ENCODE measurements around the gene OTOL1.

OTOL1 gene

DNA sequence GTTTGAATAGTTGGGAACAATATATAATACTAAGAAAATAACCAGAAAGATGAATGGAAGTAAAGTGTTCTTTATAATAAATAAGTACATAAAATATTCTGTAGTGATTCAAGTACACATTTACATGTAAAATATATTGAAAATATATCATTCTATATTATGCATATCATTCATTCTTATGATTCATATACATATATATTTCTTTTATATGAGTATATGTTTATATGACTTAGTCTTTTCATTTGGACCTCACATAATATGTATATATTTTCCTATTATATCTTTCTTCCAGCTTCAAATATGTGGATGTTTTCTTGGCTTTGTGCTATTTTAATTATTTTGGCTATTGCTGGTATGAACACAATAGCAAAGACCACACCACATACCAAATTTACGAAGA is at the start of gene OTOL1:
TSS of gene OTOL1 (plus strand) at position 301 of the 400 bp plus-strand sequence. CDS start at position 301, 0 bp downstream.
- H3K9me3 ChIP-seq (ENCODE audit: control insufficient read depth in 2 of 2, low read length in 2 of 2): no peaks in the 10 kb centered on the region
- no peak within 1 kb of the TSS for H3K9ac ChIP-seq (ENCODE audit: low read length in 2 of 2)
- H3K36me3 ChIP-seq (ENCODE audit: control insufficient read depth in 2 of 2, insufficient read depth in 2 of 2, low read length in 2 of 2): no peaks in the 10 kb centered on the region
- H3K27ac ChIP-seq (ENCODE audit: low read length): no peak within 1 kb of the TSS
- no peaks in the 10 kb centered on the region for H3K4me1 ChIP-seq (ENCODE audit: control insufficient read depth, insufficient read depth, low read length)
- no peak within 1 kb of the TSS for H3K4me3 ChIP-seq (ENCODE audit: low read length in 2 of 2)
- no peaks in the 10 kb centered on the region for H3K27me3 ChIP-seq (ENCODE audit: control insufficient read depth in 1 of 2, insufficient read depth in 2 of 2, low read length in 2 of 2)

- H3K9ac ChIP-seq (ENCODE audit: low read length in 2 of 2): no peak overlapping the region
- no peaks in the 10 kb centered on the region for H3K36me3 ChIP-seq (ENCODE audit: control insufficient read depth in 2 of 2, insufficient read depth in 2 of 2, low read length in 2 of 2)
- no peak overlapping the region for H3K4me3 ChIP-seq (ENCODE audit: low read length in 2 of 2)
- no peaks in the 10 kb centered on the region for H3K27me3 ChIP-seq (ENCODE audit: control insufficient read depth in 1 of 2, insufficient read depth in 2 of 2, low read length in 2 of 2)
- H3K9me3 ChIP-seq (ENCODE audit: control insufficient read depth in 2 of 2, low read length in 2 of 2): no peaks in the 10 kb centered on the region
- H3K27ac ChIP-seq (ENCODE audit: low read length): no peak overlapping the region
- H3K4me1 ChIP-seq (ENCODE audit: control insufficient read depth, insufficient read depth, low read length): no peaks in the 10 kb centered on the region
These were observed 46.8 kb upstream of the OTOL1 start for GRCh38 chr3:161449785-161450184.

DNA sequence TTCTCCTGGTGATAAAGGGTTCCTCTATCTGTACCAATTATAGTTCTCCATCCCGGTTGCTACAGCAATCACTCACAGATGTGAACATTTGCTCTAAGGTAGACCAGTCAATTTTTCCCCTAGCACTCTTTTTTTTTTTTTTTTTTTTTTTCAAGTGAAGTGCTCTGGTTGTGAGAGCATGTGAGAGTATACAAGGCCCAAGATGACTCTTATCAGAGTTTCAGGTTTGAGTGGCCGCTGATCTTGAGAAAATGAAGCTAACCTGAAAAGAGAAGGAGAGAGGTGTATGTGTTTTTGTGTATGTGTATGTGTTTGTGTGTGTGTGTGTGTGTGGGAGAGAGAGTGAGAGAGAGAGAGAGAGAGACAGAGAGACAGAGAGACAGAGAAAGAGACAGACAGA is 44.4 kb upstream of the OTOL1 start:
- Histone ChIP-seq H3K4me1 (ENCODE audit: control insufficient read depth, insufficient read depth, low read length) (no peaks in the 10 kb centered on the region), H3K27ac (ENCODE audit: low read length) (no peak overlapping the region), H3K4me3 (ENCODE audit: low read length in 2 of 2) (no peak overlapping the region), H3K36me3 (ENCODE audit: control insufficient read depth in 2 of 2, insufficient read depth in 2 of 2, low read length in 2 of 2) (no peaks in the 10 kb centered on the region), H3K9me3 (ENCODE audit: control insufficient read depth in 2 of 2, low read length in 2 of 2) (no peaks in the 10 kb centered on the region), H3K9ac (ENCODE audit: low read length in 2 of 2) (no peak overlapping the region), H3K27me3 (ENCODE audit: control insufficient read depth in 1 of 2, insufficient read depth in 2 of 2, low read length in 2 of 2) (no peaks in the 10 kb centered on the region)

- no peak overlapping the region for H3K9ac ChIP-seq (ENCODE audit: low read length in 2 of 2)
- H3K27me3 ChIP-seq (ENCODE audit: control insufficient read depth in 1 of 2, insufficient read depth in 2 of 2, low read length in 2 of 2): no peaks in the 10 kb centered on the region
- H3K27ac ChIP-seq (ENCODE audit: low read length): no peak overlapping the region
- no peaks in the 10 kb centered on the region for H3K9me3 ChIP-seq (ENCODE audit: control insufficient read depth in 2 of 2, low read length in 2 of 2)
- H3K4me1 ChIP-seq (ENCODE audit: control insufficient read depth, insufficient read depth, low read length): no peaks in the 10 kb centered on the region
- H3K4me3 ChIP-seq (ENCODE audit: low read length in 2 of 2): no peak overlapping the region
- H3K36me3 ChIP-seq (ENCODE audit: control insufficient read depth in 2 of 2, insufficient read depth in 2 of 2, low read length in 2 of 2): no peaks in the 10 kb centered on the region
These were observed 42.0 kb upstream of the OTOL1 start for GRCh38 chr3:161454615-161455014.

DNA sequence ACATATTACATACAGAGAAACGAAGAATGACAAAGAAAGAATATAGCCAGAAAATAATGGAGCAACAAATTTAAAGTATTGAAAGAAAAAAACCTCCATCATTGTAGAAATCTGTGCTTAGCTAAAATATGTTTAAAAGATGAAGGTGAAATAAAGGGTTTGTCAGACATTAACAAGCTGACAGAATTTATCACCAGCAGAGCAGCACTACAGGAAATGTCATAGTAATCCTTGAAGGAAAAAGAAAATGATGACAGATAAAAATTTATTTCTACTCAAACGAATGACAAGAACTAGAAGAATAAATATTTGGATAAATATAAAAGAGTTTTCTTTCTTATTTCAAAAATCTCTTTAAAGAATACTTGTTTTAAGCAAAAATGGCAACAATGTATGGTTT is 40.6 kb upstream of the OTOL1 start:
- Histone ChIP-seq H3K4me1 (ENCODE audit: control insufficient read depth, insufficient read depth, low read length) (no peaks in the 10 kb centered on the region), H3K4me3 (ENCODE audit: low read length in 2 of 2) (no peak overlapping the region), H3K9ac (ENCODE audit: low read length in 2 of 2) (no peak overlapping the region)

DNA sequence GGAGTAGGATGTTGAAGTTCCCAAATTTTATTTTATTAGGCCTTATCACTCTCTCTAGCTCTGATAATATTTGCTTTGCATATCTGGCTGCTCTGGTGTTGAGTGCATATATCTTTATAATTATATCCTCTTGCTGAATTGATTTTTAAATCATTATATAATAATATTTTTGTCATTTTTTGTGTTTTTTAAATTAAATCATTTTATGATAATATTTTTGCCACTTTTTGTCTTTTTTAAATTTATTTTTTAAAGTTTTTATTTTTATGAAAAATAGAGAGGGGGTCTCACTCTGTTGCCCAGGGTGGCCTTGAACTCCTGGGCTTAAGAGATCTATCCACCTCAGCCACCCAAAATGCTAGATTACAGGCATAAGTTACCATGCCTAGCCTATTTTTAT is 34.5 kb upstream of the OTOL1 start:
- no peak overlapping the region for H3K9ac ChIP-seq (ENCODE audit: low read length in 2 of 2)
- no peaks in the 10 kb centered on the region for H3K4me1 ChIP-seq (ENCODE audit: control insufficient read depth, insufficient read depth, low read length)
- H3K36me3 ChIP-seq (ENCODE audit: control insufficient read depth in 2 of 2, insufficient read depth in 2 of 2, low read length in 2 of 2): no peaks in the 10 kb centered on the region
- H3K4me3 ChIP-seq (ENCODE audit: low read length in 2 of 2): no peak overlapping the region
- peaks cover 0 to 3% of the 10 kb centered on the region in 2 donors for H3K9me3 ChIP-seq (ENCODE audit: control insufficient read depth in 2 of 2, low read length in 2 of 2)
- no peak overlapping the region for H3K27ac ChIP-seq (ENCODE audit: low read length)
- no peaks in the 10 kb centered on the region for H3K27me3 ChIP-seq (ENCODE audit: control insufficient read depth in 1 of 2, insufficient read depth in 2 of 2, low read length in 2 of 2)

More for the DNA sequence above, 40.6 kb upstream of the OTOL1 start:
- Histone ChIP-seq H3K27me3 (ENCODE audit: control insufficient read depth in 1 of 2, insufficient read depth in 2 of 2, low read length in 2 of 2) (no peaks in the 10 kb centered on the region), H3K36me3 (ENCODE audit: control insufficient read depth in 2 of 2, insufficient read depth in 2 of 2, low read length in 2 of 2) (no peaks in the 10 kb centered on the region), H3K9me3 (ENCODE audit: control insufficient read depth in 2 of 2, low read length in 2 of 2) (no peaks in the 10 kb centered on the region), H3K27ac (ENCODE audit: low read length) (no peak overlapping the region)

DNA sequence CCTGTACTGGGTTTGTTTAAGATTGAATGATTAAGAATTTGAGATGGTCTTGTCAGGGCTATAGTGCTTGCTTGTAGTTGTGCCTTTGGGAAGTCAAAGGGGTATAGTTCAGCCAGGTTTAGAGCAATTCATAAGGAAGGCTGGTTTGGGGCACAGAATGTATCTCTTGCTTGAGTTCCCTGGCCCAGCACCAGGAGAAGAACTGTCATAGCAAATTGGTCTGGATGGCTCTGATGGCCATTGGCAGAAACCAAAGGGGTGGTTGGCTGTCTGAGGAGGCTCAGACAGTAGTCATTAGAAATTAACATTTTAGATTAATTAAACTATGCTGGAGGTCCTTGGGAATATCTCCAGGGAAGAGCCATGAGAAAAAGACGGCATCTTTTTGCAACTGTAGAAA is 25.4 kb upstream of the OTOL1 start:
- Histone ChIP-seq H3K4me3 (ENCODE audit: low read length in 2 of 2) (no peak overlapping the region), H3K27me3 (ENCODE audit: control insufficient read depth in 1 of 2, insufficient read depth in 2 of 2, low read length in 2 of 2) (no peaks in the 10 kb centered on the region), H3K27ac (ENCODE audit: low read length) (no peak overlapping the region), H3K9me3 (ENCODE audit: control insufficient read depth in 2 of 2, low read length in 2 of 2) (no peaks in the 10 kb centered on the region), H3K4me1 (ENCODE audit: control insufficient read depth, insufficient read depth, low read length) (no peaks in the 10 kb centered on the region), H3K36me3 (ENCODE audit: control insufficient read depth in 2 of 2, insufficient read depth in 2 of 2, low read length in 2 of 2) (no peaks in the 10 kb centered on the region), H3K9ac (ENCODE audit: low read length in 2 of 2) (no peak overlapping the region)

DNA sequence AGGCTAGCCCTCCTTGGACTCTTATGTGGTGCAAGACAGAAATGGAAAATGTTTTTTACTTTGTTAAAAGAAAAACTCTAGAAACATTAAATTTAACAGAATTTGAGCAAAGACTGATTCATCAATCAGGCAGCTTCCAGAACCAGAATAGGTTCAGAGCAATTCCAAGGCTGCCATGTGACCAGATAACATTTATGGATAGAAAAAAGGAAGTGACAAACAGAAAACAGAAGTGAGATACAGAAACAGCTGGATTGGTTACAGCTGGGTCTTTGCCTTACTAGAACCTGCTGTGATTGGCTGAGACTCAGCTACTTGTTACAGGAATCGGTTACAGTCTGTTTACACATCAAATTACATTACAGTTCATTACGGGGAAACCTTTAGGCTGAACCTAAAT is 22.5 kb upstream of the OTOL1 start:
- Histone ChIP-seq H3K36me3 (ENCODE audit: control insufficient read depth in 2 of 2, insufficient read depth in 2 of 2, low read length in 2 of 2) (no peaks in the 10 kb centered on the region), H3K9me3 (ENCODE audit: control insufficient read depth in 2 of 2, low read length in 2 of 2) (no peaks in the 10 kb centered on the region), H3K4me1 (ENCODE audit: control insufficient read depth, insufficient read depth, low read length) (no peaks in the 10 kb centered on the region), H3K27me3 (ENCODE audit: control insufficient read depth in 1 of 2, insufficient read depth in 2 of 2, low read length in 2 of 2) (no peaks in the 10 kb centered on the region), H3K4me3 (ENCODE audit: low read length in 2 of 2) (no peak overlapping the region), H3K27ac (ENCODE audit: low read length) (no peak overlapping the region), H3K9ac (ENCODE audit: low read length in 2 of 2) (no peak overlapping the region)

DNA sequence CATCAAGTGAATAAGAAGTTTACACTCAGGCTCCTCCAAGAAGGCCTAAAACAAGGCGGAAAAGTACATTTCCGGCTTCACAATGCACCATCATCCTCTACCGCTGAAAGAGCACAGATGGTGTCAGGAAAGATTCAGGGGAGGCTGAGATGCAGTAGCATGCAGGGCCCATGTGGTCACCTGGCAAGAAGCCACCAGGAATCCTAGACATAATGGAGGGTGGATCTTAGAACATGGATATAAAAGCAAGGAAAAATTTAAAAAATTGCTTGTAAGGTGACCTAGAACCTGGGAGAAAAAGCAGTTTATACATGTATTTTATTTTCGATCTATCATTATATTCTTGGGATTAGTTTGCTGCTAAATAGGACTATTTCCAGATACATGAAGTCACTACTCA is 21.9 kb upstream of the OTOL1 start:
- H3K9ac ChIP-seq (ENCODE audit: low read length in 2 of 2): no peak overlapping the region
- no peaks in the 10 kb centered on the region for H3K27me3 ChIP-seq (ENCODE audit: control insufficient read depth in 1 of 2, insufficient read depth in 2 of 2, low read length in 2 of 2)
- H3K4me3 ChIP-seq (ENCODE audit: low read length in 2 of 2): no peak overlapping the region
- H3K9me3 ChIP-seq (ENCODE audit: control insufficient read depth in 2 of 2, low read length in 2 of 2): no peaks in the 10 kb centered on the region
- H3K27ac ChIP-seq (ENCODE audit: low read length): no peak overlapping the region
- H3K4me1 ChIP-seq (ENCODE audit: control insufficient read depth, insufficient read depth, low read length): no peaks in the 10 kb centered on the region
- H3K36me3 ChIP-seq (ENCODE audit: control insufficient read depth in 2 of 2, insufficient read depth in 2 of 2, low read length in 2 of 2): no peaks in the 10 kb centered on the region

- no peaks in the 10 kb centered on the region for H3K4me1 ChIP-seq (ENCODE audit: control insufficient read depth, insufficient read depth, low read length)
- H3K9ac ChIP-seq (ENCODE audit: low read length in 2 of 2): no peak overlapping the region
- H3K27me3 ChIP-seq (ENCODE audit: control insufficient read depth in 1 of 2, insufficient read depth in 2 of 2, low read length in 2 of 2): no peaks in the 10 kb centered on the region
- H3K36me3 ChIP-seq (ENCODE audit: control insufficient read depth in 2 of 2, insufficient read depth in 2 of 2, low read length in 2 of 2): no peaks in the 10 kb centered on the region
- no peak overlapping the region for H3K27ac ChIP-seq (ENCODE audit: low read length)
- no peak overlapping the region for H3K4me3 ChIP-seq (ENCODE audit: low read length in 2 of 2)
- no peaks in the 10 kb centered on the region for H3K9me3 ChIP-seq (ENCODE audit: control insufficient read depth in 2 of 2, low read length in 2 of 2)
These were observed 21.4 kb upstream of the OTOL1 start for GRCh38 chr3:161475206-161475605.

- Histone ChIP-seq H3K36me3 (ENCODE audit: control insufficient read depth in 2 of 2, insufficient read depth in 2 of 2, low read length in 2 of 2) (no peaks in the 10 kb centered on the region), H3K27me3 (ENCODE audit: control insufficient read depth in 1 of 2, insufficient read depth in 2 of 2, low read length in 2 of 2) (no peaks in the 10 kb centered on the region), H3K9ac (ENCODE audit: low read length in 2 of 2) (no peak overlapping the region), H3K9me3 (ENCODE audit: control insufficient read depth in 2 of 2, low read length in 2 of 2) (no peaks in the 10 kb centered on the region), H3K4me3 (ENCODE audit: low read length in 2 of 2) (no peak overlapping the region), H3K4me1 (ENCODE audit: control insufficient read depth, insufficient read depth, low read length) (no peaks in the 10 kb centered on the region), H3K27ac (ENCODE audit: low read length) (no peak overlapping the region)
These were observed 20.7 kb upstream of the OTOL1 start for GRCh38 chr3:161475905-161476304.

Data from stomach smooth muscle (tissue), 2 donors.